Endodermal cell (in vitro differentiated cells): Measurements from ENCODE around the gene LETMD1. TPM values are rescaled to one million over a fixed set of nuclear protein-coding genes. Genes with fewer than 3 reads are reported as not detected.

ENCODE experiments used
- DNase-seq: peaks from one replicate; pipeline ENCODE4 v3.0.0-alpha.2; 2017
- H3K27ac ChIP-seq: 2 replicates; pipeline ENCODE4 v1.5.1; 2013; ENCODE audit warnings: mild to moderate bottlenecking, low read depth, low read length, moderate library complexity
- H3K27me3 ChIP-seq: 2 replicates; pipeline ENCODE4 v1.6.1; 2013; ENCODE audit warnings: mild to moderate bottlenecking, low read length, moderate library complexity; ENCODE audit not compliant: insufficient read depth, control insufficient read depth, poor library complexity, severe bottlenecking
- H3K36me3 ChIP-seq: 2 replicates; pipeline ENCODE4 v1.7.0; 2013; ENCODE audit warnings: mild to moderate bottlenecking, low read length, moderate library complexity; ENCODE audit not compliant: control insufficient read depth, insufficient read depth
- H3K4me1 ChIP-seq: one replicate; pipeline ENCODE4 v1.7.0; 2013; ENCODE audit warnings: low read length; ENCODE audit not compliant: control insufficient read depth, insufficient read depth
- H3K4me3 ChIP-seq: 2 replicates; pipeline ENCODE4 v1.5.1; 2013; ENCODE audit warnings: mild to moderate bottlenecking, low read length, moderate library complexity
- H3K9ac ChIP-seq: 2 replicates; pipeline ENCODE4 v1.6.1; 2013; ENCODE audit warnings: mild to moderate bottlenecking, low read length, moderate library complexity; ENCODE audit not compliant: poor library complexity, severe bottlenecking; ENCODE audit errors: extremely low read depth
- H3K9me3 ChIP-seq: 2 replicates; pipeline ENCODE4 v1.6.1; 2013; ENCODE audit warnings: mild to moderate bottlenecking, low read length, moderate library complexity; ENCODE audit not compliant: control insufficient read depth
- H3K27ac Mint-ChIP-seq: 2 replicates; pipeline ENCODE4 v1.8.0; 2020; ENCODE audit warnings: mixed read lengths
- H3K27me3 Mint-ChIP-seq: 2 replicates; pipeline ENCODE4 v1.8.0; 2021; ENCODE audit warnings: mild to moderate bottlenecking, mixed read lengths; ENCODE audit not compliant: insufficient read depth
- H3K36me3 Mint-ChIP-seq: 2 replicates; pipeline ENCODE4 v1.8.0; 2020; ENCODE audit warnings: low read depth, mixed read lengths
- H3K4me1 Mint-ChIP-seq: 2 replicates; pipeline ENCODE4 v1.8.0; 2020; ENCODE audit warnings: mixed read lengths
- H3K4me3 Mint-ChIP-seq: 2 replicates; pipeline ENCODE4 v1.8.0; 2020; ENCODE audit warnings: mild to moderate bottlenecking, moderate library complexity, mixed read lengths
- H3K9me3 Mint-ChIP-seq: 2 replicates; pipeline ENCODE4 v1.8.0; 2020; ENCODE audit warnings: mild to moderate bottlenecking, mixed read lengths
- CTCF ChIP-seq: fragments of 200-600 bp; sonication (generic); conservative IDR thresholded peaks from 2 replicates; pipeline ENCODE4 v1.5.0; 2021; ENCODE audit warnings: antibody characterized with exemption, mild to moderate bottlenecking
- WGBS, 2 experiments: methylation state at CpG; one replicate each; pipeline versions ENCODE4 v1.1.5 to v1.1.7; 2013; ENCODE audit warnings: missing lambda C conversion rate in 2 of 2, mixed read lengths in 1 of 2; ENCODE audit not compliant: insufficient coverage in 1 of 2, insufficient read length in 1 of 2; 5-methylcytosine and 5-hydroxymethylcytosine counted together
- total RNA-seq, 2 donors: library from RNA; stranded (reverse); fragmentation: NEBNext Ultra II Directional in 1 of 2; extraction: Animal tissue kit (Norgen Biotek cat#: 25700) in 1 of 2; gene quantifications; 2 replicates in 1 of 2; 3 replicates in 1 of 2; pipeline ENCODE4 v1.2.1, GENCODE V29; 2021

The LETMD1 gene
- total RNA-seq, 2 donors from 2014 or later: 34.8 to 40.2 TPM

GRCh38 chr12:51087818-51088217 is 39.7 kb downstream of the LETMD1 start:
- H3K36me3 Mint-ChIP-seq: peaks cover 22% of the 10 kb centered on the region
- no peaks in the 10 kb centered on the region for H3K9me3 Mint-ChIP-seq
- 71 to 98% methylated on average over 1 to 3 of the region's 3 CpGs for WGBS, 2 experiments
- peaks cover 3% of the 10 kb centered on the region for H3K4me1 Mint-ChIP-seq
- H3K9me3 ChIP-seq: no peaks in the 10 kb centered on the region
- H3K36me3 ChIP-seq: no peaks in the 10 kb centered on the region
- no peak overlapping the region for H3K9ac ChIP-seq
- H3K27ac ChIP-seq: no peak overlapping the region
- H3K27ac Mint-ChIP-seq: no peak overlapping the region
- no peaks in the 10 kb centered on the region for H3K27me3 Mint-ChIP-seq
- no peaks in the 10 kb centered on the region for H3K4me1 ChIP-seq
- H3K4me3 Mint-ChIP-seq: no peak overlapping the region
- TF ChIP-seq CTCF: no peak
- no peak overlapping the region for H3K4me3 ChIP-seq
- DNase-seq: no peak
- H3K27me3 ChIP-seq: no peaks in the 10 kb centered on the region

GRCh38 chr12:51090705-51091229 is 42.6 kb downstream of the LETMD1 start:
- peaks cover 45% of the 10 kb centered on the region for H3K36me3 Mint-ChIP-seq
- H3K27ac ChIP-seq: no peak overlapping the region
- TF ChIP-seq CTCF: no peak

GRCh38 chr12:51098611-51099010 is 50.5 kb downstream of the LETMD1 start:
- no peak for DNase-seq
- 24 to 56% methylated on average over 1 of the region's 1 CpG for WGBS, 2 experiments
- Mint-ChIP-seq H3K36me3 (peaks cover 74% of the 10 kb centered on the region), H3K27me3 (no peaks in the 10 kb centered on the region), H3K4me1 (no peaks in the 10 kb centered on the region), H3K27ac (no peak overlapping the region), H3K9me3 (no peaks in the 10 kb centered on the region), H3K4me3 (no peak overlapping the region)
- H3K36me3 ChIP-seq: peaks cover 32% of the 10 kb centered on the region
- no peak overlapping the region for H3K9ac ChIP-seq
- H3K27ac ChIP-seq: no peak overlapping the region
- TF ChIP-seq CTCF: no peak
- H3K4me3 ChIP-seq: no peak overlapping the region
- no peaks in the 10 kb centered on the region for H3K27me3 ChIP-seq
- no peaks in the 10 kb centered on the region for H3K4me1 ChIP-seq
- H3K9me3 ChIP-seq: no peaks in the 10 kb centered on the region

More at GRCh38 chr12:51090705-51091229, 42.6 kb downstream of the LETMD1 start:
- H3K36me3 ChIP-seq: peaks cover 6% of the 10 kb centered on the region
- no peaks in the 10 kb centered on the region for H3K9me3 Mint-ChIP-seq
- H3K27me3 Mint-ChIP-seq: no peaks in the 10 kb centered on the region
- no peak overlapping the region for H3K27ac Mint-ChIP-seq
- H3K4me3 ChIP-seq: no peak overlapping the region
- H3K4me1 ChIP-seq: no peaks in the 10 kb centered on the region
- DNase-seq: no peak
- H3K9me3 ChIP-seq: no peaks in the 10 kb centered on the region
- WGBS, 2 experiments: 92 to 98% methylated on average over 8 to 10 of the region's 10 CpGs
- H3K27me3 ChIP-seq: no peaks in the 10 kb centered on the region
- no peak overlapping the region for H3K4me3 Mint-ChIP-seq
- no peaks in the 10 kb centered on the region for H3K4me1 Mint-ChIP-seq
- no peak overlapping the region for H3K9ac ChIP-seq
